ENCODE data around the gene NFIX. TPM values are rescaled to one million over a fixed set of nuclear protein-coding genes. Genes with fewer than 3 reads are reported as not detected.

NFIX gene
- polyA plus RNA-seq, 1 donor (not counting 4 experiments of a cell fraction or from before 2014, with no cell fraction given), result 5.2 TPM

DNA sequence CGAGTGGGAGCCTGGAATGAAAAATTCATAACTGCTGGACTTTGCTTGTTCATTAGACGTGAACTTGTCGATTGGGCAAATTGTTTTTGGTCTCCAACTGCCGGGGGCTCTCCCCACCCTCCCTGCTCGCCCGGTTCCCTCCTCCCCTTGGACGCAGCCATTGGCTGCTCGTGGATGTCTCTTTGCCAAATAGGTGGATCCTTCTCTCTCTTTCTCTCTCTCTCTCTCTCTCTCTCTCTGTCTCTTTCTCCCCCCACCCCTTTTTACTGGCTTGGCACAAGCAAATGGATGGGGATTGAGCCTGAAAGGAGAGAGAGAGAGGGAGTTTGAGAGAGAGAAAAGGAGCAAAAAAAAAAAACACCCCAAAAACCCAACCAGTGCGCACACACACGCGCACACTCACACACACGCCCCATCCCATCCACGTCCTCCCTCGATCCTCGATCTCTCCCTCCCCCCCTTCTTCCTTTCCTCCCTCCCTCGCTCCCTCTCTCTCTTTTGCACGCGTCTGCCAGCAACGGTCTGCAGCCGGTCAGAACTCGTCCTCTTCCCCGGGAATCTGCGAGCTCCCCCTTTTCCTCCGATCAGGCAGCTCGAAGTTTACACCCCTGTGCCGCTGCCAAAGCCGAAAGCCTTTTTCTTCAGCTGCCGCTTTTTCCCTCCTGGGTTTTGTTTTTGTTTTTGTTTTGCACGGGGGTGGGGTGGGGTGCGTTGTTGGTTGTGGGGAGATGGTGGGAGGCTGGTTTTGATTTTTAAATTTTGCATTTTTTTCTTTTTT is 27.8 kb downstream of the NFIX start:
- Histone ChIP-seq H3K27ac (ENCODE audit: control insufficient read depth, insufficient read depth, low read length) (peak overlapping the region; percentile 86), H3K9me1 (ENCODE audit: control insufficient read depth, extremely low read depth, insufficient read depth, low read length) (no peaks in the 10 kb centered on the region), H3K4me1 (ENCODE audit: control insufficient read depth, extremely low read depth, insufficient read depth, low read length) (peaks cover 81% of the 10 kb centered on the region), H3K36me3 (ENCODE audit: control insufficient read depth in 2 of 2, extremely low read depth in 1 of 2, insufficient read depth in 2 of 2, low read length in 2 of 2) (peaks cover 0 to 11% of the 10 kb centered on the region in 2 experiments), H3K79me2 (ENCODE audit: control insufficient read depth, insufficient read depth, low read length) (peaks cover 78% of the 10 kb centered on the region), H3K27me3 (ENCODE audit: control insufficient read depth, extremely low read depth, insufficient read depth, low read length) (no peaks in the 10 kb centered on the region), H3K9me3 (ENCODE audit: control insufficient read depth, low read depth, low read length) (no peaks in the 10 kb centered on the region), H3K9ac (ENCODE audit: control insufficient read depth, extremely low read depth, insufficient read depth, low read length) (peak overlapping the region; percentile 84), H2AFZ (ENCODE audit: control insufficient read depth, low read length) (peak overlapping the region; percentile 35), H3K4me3 (ENCODE audit: control insufficient read depth in 2 of 3, extremely low read depth in 1 of 3, insufficient read depth in 2 of 3, low read depth in 1 of 3, low read length in 3 of 3) (peak overlapping the region; percentile 31 to 67 (median 62)), H4K20me1 (ENCODE audit: control insufficient read depth, extremely low read depth, insufficient read depth, low read length) (no peaks in the 10 kb centered on the region), H3K4me2 (ENCODE audit: control insufficient read depth, extremely low read depth, insufficient read depth, low read depth, low read length) (peak overlapping the region; percentile 100)
- DNase-seq (ENCODE audit: low read depth, low spot score), result peak; percentile 77
- TF ChIP-seq, protein P1, sequence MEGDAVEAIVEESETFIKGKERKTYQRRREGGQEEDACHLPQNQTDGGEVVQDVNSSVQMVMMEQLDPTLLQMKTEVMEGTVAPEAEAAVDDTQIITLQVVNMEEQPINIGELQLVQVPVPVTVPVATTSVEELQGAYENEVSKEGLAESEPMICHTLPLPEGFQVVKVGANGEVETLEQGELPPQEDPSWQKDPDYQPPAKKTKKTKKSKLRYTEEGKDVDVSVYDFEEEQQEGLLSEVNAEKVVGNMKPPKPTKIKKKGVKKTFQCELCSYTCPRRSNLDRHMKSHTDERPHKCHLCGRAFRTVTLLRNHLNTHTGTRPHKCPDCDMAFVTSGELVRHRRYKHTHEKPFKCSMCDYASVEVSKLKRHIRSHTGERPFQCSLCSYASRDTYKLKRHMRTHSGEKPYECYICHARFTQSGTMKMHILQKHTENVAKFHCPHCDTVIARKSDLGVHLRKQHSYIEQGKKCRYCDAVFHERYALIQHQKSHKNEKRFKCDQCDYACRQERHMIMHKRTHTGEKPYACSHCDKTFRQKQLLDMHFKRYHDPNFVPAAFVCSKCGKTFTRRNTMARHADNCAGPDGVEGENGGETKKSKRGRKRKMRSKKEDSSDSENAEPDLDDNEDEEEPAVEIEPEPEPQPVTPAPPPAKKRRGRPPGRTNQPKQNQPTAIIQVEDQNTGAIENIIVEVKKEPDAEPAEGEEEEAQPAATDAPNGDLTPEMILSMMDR (optimal IDR thresholded peaks at IDR 0.05 in 1 of 3, IDR thresholded peaks at IDR 0.05 in 1 of 3, conservative IDR thresholded peaks at IDR 0.05 in 1 of 3; ENCODE audit: extremely low read depth in 1 of 3, insufficient read depth in 2 of 3, low read length in 3 of 3), result peak in 1 of 3 experiments; percentile 2
- no peak for TF ChIP-seq EZH2 (IDR thresholded peaks at IDR 0.05; ENCODE audit: low read length)
- dilution Hi-C loops (cut with MboI; ENCODE audit: extremely low pct_ligation_motif_present, low sequenced_read_pairs), result no loop called here
- peak; percentile 93 for FAIRE-seq

DNA sequence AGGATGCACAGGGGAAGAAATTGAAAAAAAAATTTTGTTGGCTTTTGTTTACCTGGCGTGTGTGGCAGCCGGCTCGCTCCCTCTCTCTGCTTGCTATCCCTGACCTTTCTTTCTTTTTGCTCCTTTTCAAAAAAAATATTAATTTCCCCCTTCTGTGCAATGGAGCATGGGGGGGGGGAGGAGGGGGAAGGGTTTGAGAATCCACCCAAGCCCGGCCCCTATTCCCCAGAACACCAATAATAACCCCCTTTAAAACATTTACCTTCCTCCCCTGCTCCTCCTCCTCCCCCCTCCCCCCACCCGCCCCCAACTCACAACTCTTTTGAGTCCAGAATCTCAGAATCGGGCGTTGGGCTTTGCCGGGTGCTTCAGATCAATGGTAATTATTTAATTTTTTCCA is 28.4 kb downstream of the NFIX start:
- peak overlapping the region; percentile 100 for H3K4me2 ChIP-seq (ENCODE audit: control insufficient read depth, extremely low read depth, insufficient read depth, low read depth, low read length)
- peaks cover 79% of the 10 kb centered on the region for H3K79me2 ChIP-seq (ENCODE audit: control insufficient read depth, insufficient read depth, low read length)
- H2AFZ ChIP-seq (ENCODE audit: control insufficient read depth, low read length), result no peak overlapping the region
- H3K9ac ChIP-seq (ENCODE audit: control insufficient read depth, extremely low read depth, insufficient read depth, low read length), result peak overlapping the region; percentile 84
- H3K27me3 ChIP-seq (ENCODE audit: control insufficient read depth, extremely low read depth, insufficient read depth, low read length), result no peaks in the 10 kb centered on the region
- H3K4me3 ChIP-seq (ENCODE audit: control insufficient read depth in 2 of 3, extremely low read depth in 1 of 3, insufficient read depth in 2 of 3, low read depth in 1 of 3, low read length in 3 of 3), result peak overlapping the region; percentile 31 to 70 (median 67)
- no peaks in the 10 kb centered on the region for H3K9me1 ChIP-seq (ENCODE audit: control insufficient read depth, extremely low read depth, insufficient read depth, low read length)
- no peaks in the 10 kb centered on the region for H4K20me1 ChIP-seq (ENCODE audit: control insufficient read depth, extremely low read depth, insufficient read depth, low read length)
- FAIRE-seq (no peak), DNase-seq (ENCODE audit: low read depth, low spot score) (no peak)
- dilution Hi-C loops (cut with MboI; ENCODE audit: extremely low pct_ligation_motif_present, low sequenced_read_pairs), result no loop called here
- no peaks in the 10 kb centered on the region for H3K9me3 ChIP-seq (ENCODE audit: control insufficient read depth, low read depth, low read length)
- H3K36me3 ChIP-seq (ENCODE audit: control insufficient read depth in 2 of 2, extremely low read depth in 1 of 2, insufficient read depth in 2 of 2, low read length in 2 of 2), result peaks cover 0 to 17% of the 10 kb centered on the region in 2 experiments
- TF ChIP-seq, protein P1 (optimal IDR thresholded peaks at IDR 0.05 in 1 of 3, IDR thresholded peaks at IDR 0.05 in 1 of 3, conservative IDR thresholded peaks at IDR 0.05 in 1 of 3; ENCODE audit: extremely low read depth in 1 of 3, insufficient read depth in 2 of 3, low read length in 3 of 3), result no peak
- TF ChIP-seq EZH2 (IDR thresholded peaks at IDR 0.05; ENCODE audit: low read length), result no peak
- peaks cover 82% of the 10 kb centered on the region for H3K4me1 ChIP-seq (ENCODE audit: control insufficient read depth, extremely low read depth, insufficient read depth, low read length)
- H3K27ac ChIP-seq (ENCODE audit: control insufficient read depth, insufficient read depth, low read length), result peak overlapping the region; percentile 86
